Vagina (tissue), 2 donors: ENCODE results near the gene CLDN34. TPM values are rescaled to one million over a fixed set of nuclear protein-coding genes. Genes with fewer than 3 reads are reported as not detected.

Source experiments
- DNase-seq, 2 donors: peaks; one replicate each; pipeline ENCODE4 v3.0.0-alpha.2; 2017; ENCODE audit errors: extremely low spot score in 2 of 2
- H3K27ac ChIP-seq: fragments of 200-600 bp; sonication (generic); one replicate; pipeline ENCODE4 v1.5.1; 2019
- H3K27me3 ChIP-seq: fragments of 200-600 bp; sonication (generic); one replicate; pipeline ENCODE4 v1.5.1; 2019
- H3K36me3 ChIP-seq, 2 donors: fragments of 200-600 bp; sonication (generic); one replicate each; pipeline ENCODE4 v1.5.1; 2017 to 2019
- H3K4me1 ChIP-seq: fragments of 200-600 bp; sonication (generic); one replicate; pipeline ENCODE4 v1.5.1; 2019
- H3K4me3 ChIP-seq, 2 donors: fragments of 200-600 bp; sonication (generic); 1 replicate in 1 of 2; 2 replicates in 1 of 2; pipeline ENCODE4 v1.5.1; 2016 to 2019
- H3K9me3 ChIP-seq: fragments of 200-600 bp; sonication (generic); one replicate; pipeline ENCODE4 v1.5.1; 2019
- CTCF ChIP-seq, 3 experiments: fragments of 450-650 bp in 2 of 3; fragments of 200-600 bp in 1 of 3; sonication (generic) in 1 of 3; IDR thresholded peaks; one replicate each; pipeline ENCODE4 v1.5.1; 2017 to 2019; ENCODE audit warnings: antibody characterized with exemption in 3 of 3, mild to moderate bottlenecking in 2 of 3, moderate library complexity in 2 of 3
- POLR2A ChIP-seq, 2 donors: fragments of 450-650 bp; IDR thresholded peaks; one replicate each; pipeline ENCODE4 v1.6.1; 2017; ENCODE audit warnings: antibody characterized with exemption in 2 of 2, mild to moderate bottlenecking in 2 of 2, moderate library complexity in 2 of 2
- POLR2AphosphoS5 ChIP-seq, 2 donors: sonication (generic); formaldehyde crosslinking; IDR thresholded peaks; one replicate each; pipeline ENCODE4 v1.9.0; 2017; ENCODE audit warnings: antibody characterized with exemption in 2 of 2, mild to moderate bottlenecking in 2 of 2, low read depth in 1 of 2; ENCODE audit not compliant: insufficient read depth in 1 of 2
- intact Hi-C: fragments of 100-400 bp; cut with DNase I; formaldehyde crosslinking; loops from one replicate; pipeline ENCODE4 v1.15.1; 2023
- total RNA-seq: library from RNA; depleted of rRNA; stranded (reverse); fragments of >200 nt; gene quantifications from one replicate; pipeline ENCODE4 v1.2.3, GENCODE V29; 2016

CLDN34 gene
- total RNA-seq, 1 donor from 2014 or later: not detected

GRCh38 chrX:9938516-9938915 is 28.6 kb upstream of the CLDN34 start:
- intact Hi-C loops: no loop called here
- no peak for DNase-seq
- H3K4me3 ChIP-seq: no peak overlapping the region
- no peaks in the 10 kb centered on the region for H3K9me3 ChIP-seq
- no peak overlapping the region for H3K27ac ChIP-seq
- H3K36me3 ChIP-seq: no peaks in the 10 kb centered on the region
- no peak for TF ChIP-seq POLR2A (IDR thresholded peaks at IDR 0.05)
- no peak for TF ChIP-seq CTCF (IDR thresholded peaks at IDR 0.05)
- TF ChIP-seq POLR2AphosphoS5 (IDR thresholded peaks at IDR 0.05; ENCODE audit: insufficient read depth in 1 of 2, low read depth in 1 of 2): no peak
- H3K27me3 ChIP-seq: no peaks in the 10 kb centered on the region
- H3K4me1 ChIP-seq: no peaks in the 10 kb centered on the region

- Histone ChIP-seq H3K4me1 (no peaks in the 10 kb centered on the region), H3K27me3 (no peaks in the 10 kb centered on the region), H3K4me3 (no peak overlapping the region), H3K27ac (no peak overlapping the region), H3K9me3 (no peaks in the 10 kb centered on the region), H3K36me3 (no peaks in the 10 kb centered on the region)
- TF ChIP-seq POLR2AphosphoS5 (IDR thresholded peaks at IDR 0.05; ENCODE audit: insufficient read depth in 1 of 2, low read depth in 1 of 2) (no peak), CTCF (IDR thresholded peaks at IDR 0.05) (no peak), POLR2A (IDR thresholded peaks at IDR 0.05) (no peak)
- no peak for DNase-seq
- intact Hi-C loops: no loop called here
Observed at GRCh38 chrX:9940421-9940820, 26.7 kb upstream of the CLDN34 start.

- Histone ChIP-seq H3K36me3 (no peaks in the 10 kb centered on the region), H3K4me3 (no peak overlapping the region), H3K9me3 (no peaks in the 10 kb centered on the region), H3K4me1 (no peaks in the 10 kb centered on the region), H3K27me3 (no peaks in the 10 kb centered on the region), H3K27ac (no peak overlapping the region)
- TF ChIP-seq CTCF (IDR thresholded peaks at IDR 0.05) (no peak), POLR2A (IDR thresholded peaks at IDR 0.05) (no peak), POLR2AphosphoS5 (IDR thresholded peaks at IDR 0.05; ENCODE audit: insufficient read depth in 1 of 2, low read depth in 1 of 2) (no peak)
- intact Hi-C loops: no loop called here
- DNase-seq: no peak
Observed at GRCh38 chrX:9942086-9942485, 25.1 kb upstream of the CLDN34 start.

GRCh38 chrX:9943420-9943819 is 23.7 kb upstream of the CLDN34 start:
- H3K4me3 ChIP-seq: no peak overlapping the region
- no peak for DNase-seq
- H3K27ac ChIP-seq: no peak overlapping the region
- intact Hi-C loops: no loop called here
- TF ChIP-seq CTCF (IDR thresholded peaks at IDR 0.05): no peak
- TF ChIP-seq POLR2AphosphoS5 (IDR thresholded peaks at IDR 0.05; ENCODE audit: insufficient read depth in 1 of 2, low read depth in 1 of 2): no peak
- TF ChIP-seq POLR2A (IDR thresholded peaks at IDR 0.05): no peak
- no peaks in the 10 kb centered on the region for H3K27me3 ChIP-seq
- H3K36me3 ChIP-seq: no peaks in the 10 kb centered on the region
- H3K9me3 ChIP-seq: no peaks in the 10 kb centered on the region
- H3K4me1 ChIP-seq: no peaks in the 10 kb centered on the region

GRCh38 chrX:9947131-9947794 is 19.9 kb upstream of the CLDN34 start:
- no peaks in the 10 kb centered on the region for H3K27me3 ChIP-seq
- DNase-seq: no peak
- no peaks in the 10 kb centered on the region for H3K9me3 ChIP-seq
- intact Hi-C loops: no loop called here
- no peaks in the 10 kb centered on the region for H3K36me3 ChIP-seq
- H3K4me1 ChIP-seq: no peaks in the 10 kb centered on the region
- no peak overlapping the region for H3K4me3 ChIP-seq
- TF ChIP-seq POLR2AphosphoS5 (IDR thresholded peaks at IDR 0.05; ENCODE audit: insufficient read depth in 1 of 2, low read depth in 1 of 2) (no peak), CTCF (IDR thresholded peaks at IDR 0.05) (no peak), POLR2A (IDR thresholded peaks at IDR 0.05) (no peak)
- no peak overlapping the region for H3K27ac ChIP-seq
